GM15510 (cell line): Measurements from ENCODE around the gene AP2A2.

Source experiments
- POLR2A ChIP-seq: IDR thresholded peaks from 3 replicates; pipeline ENCODE4 v1.6.1; 2011; ENCODE audit warnings: borderline replicate concordance; ENCODE audit not compliant: insufficient read length; ENCODE audit errors: extremely low read depth

The AP2A2 gene

GRCh38 chr11:911031-911889 is 14.4 kb upstream of the AP2A2 start:
- peak; percentile 73 for TF ChIP-seq POLR2A

DNA sequence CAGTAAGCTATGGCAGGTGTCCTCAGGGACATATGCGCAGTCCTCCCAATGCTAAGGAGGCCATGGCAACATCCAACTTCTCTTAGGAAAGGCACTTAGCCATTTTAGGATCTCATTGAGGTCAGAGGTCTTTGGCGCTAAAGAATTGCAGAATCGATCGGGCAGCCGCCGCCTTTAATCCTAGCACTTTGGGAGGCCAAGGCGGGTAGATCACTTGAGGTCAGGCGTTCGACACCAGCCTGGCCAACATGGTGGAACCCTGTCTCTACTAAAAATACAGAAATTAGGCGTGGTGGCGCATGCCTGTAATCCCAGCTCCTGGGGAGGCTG is 13.8 kb upstream of the AP2A2 start:
- no peak for TF ChIP-seq POLR2A

DNA sequence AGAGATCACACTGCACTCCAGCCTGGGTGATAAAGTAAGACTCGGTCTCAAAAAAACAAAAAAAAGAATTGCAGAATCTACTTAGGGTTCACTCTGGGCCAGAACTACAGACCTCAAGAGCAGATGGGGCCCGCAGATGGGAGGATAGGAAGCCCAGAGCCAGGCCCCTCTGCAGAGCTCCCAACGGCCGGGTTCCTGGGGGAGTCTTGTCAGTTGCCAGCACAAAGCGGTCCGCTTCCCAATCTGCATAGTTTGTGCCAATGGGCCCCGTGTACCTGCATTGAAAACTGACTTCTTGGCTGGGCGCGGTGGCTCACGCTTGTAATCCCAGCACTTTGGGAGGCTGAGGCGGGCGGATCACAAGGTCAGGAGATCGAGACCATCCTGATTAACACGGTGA is 13.4 kb upstream of the AP2A2 start:
- TF ChIP-seq POLR2A = no peak

- TF ChIP-seq POLR2A = no peak
Measured at GRCh38 chr11:913043-913442, 12.6 kb upstream of the AP2A2 start.

DNA sequence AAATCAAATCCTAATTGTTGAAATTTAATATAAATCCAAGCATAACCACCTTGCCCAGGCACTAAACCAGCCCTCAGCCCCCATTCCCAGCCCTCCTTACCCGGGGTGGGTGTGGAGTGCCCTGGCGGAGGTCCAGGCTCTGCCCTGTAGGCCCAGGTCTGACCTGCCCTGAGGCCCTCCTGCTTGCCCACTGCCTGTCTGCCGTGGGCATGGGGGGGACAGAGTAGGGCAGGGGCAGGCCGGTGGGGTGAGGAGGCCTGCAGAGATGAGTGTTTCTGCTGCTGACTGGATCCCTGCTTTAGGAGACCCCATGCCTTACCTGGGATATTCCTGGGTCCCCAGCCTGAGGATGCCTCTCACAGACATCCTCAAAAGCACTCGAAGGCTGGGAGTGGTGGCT is 11.5 kb upstream of the AP2A2 start:
- no peak for TF ChIP-seq POLR2A

- no peak for TF ChIP-seq POLR2A
Measured at GRCh38 chr11:914747-915501, 10.7 kb upstream of the AP2A2 start.

GRCh38 chr11:917426-917825 is 8.2 kb upstream of the AP2A2 start:
- no peak for TF ChIP-seq POLR2A

- no peak for TF ChIP-seq POLR2A
Measured at GRCh38 chr11:921921-922678, 3.6 kb upstream of the AP2A2 start.

DNA sequence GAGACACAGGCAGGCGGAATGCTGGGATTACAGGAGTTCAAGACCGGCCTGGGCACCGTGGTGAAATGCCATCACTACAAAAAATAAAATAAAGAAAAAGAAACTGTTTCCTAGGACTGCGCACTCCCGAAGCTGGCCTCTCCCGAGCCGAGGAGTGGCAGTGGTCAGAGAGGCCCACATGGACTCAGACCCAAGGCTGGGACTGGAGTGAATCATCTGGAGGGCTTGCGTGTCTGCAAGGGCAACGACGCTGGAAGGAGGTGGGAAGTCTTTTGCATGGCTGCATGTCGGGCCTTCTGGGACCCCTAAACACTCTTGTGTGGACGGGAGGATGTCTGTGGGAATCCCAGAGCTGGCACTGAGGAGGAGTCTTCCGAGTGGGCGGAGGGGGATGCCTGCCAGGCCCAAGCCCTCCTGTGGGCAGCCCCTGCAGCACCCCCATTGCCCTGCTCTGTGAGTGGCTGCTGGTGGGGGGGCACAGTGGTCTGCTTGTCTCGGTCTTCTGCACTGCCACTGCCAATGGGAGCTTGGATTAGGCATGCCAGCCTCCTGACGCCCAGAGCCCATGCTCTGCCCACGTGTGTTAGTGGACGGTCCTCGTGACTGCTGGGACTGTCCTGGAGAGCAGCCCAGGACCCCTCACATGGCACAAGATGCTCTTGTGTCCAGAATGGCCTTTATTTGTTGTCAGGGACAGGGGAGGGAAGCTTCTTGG is 1.8 kb upstream of the AP2A2 start:
- no peak for TF ChIP-seq POLR2A

DNA sequence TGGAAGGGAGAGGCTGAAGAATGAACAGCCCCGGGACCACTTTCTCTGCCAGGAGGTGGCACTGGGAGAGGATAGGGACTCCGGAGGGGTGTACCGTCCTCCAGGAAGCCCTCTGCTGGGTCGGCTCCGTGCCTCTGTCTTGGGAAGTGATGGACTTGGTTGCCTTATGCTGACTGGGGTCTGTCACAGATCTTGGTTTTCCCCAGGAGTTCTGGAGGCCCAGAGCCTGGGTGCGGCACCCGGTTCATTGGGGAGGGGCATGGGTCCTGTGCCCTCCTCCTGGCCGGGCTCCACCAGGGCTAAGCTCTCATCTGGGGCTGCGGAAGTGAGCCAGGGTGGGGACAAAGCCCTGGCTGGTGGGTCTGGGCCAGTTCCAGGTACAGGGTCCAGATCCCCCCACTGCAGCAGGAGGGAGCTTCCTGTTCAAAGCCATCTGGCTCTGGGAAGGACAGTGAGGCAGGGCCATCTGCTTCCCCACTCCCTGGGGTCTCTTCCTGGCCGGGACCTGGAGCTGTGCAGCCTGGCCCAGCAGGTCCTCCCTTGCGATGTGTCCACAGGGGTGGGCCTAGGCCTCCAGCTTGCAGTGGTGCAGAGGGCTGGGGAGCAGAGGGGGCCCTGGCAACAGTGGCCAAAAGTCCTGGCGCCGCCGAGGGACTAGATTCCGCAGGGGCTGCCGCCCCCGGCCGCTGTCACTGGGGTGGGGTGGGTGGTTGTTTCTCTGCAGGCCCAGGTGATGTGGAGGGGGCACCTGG is 1.1 kb upstream of the AP2A2 start:
- TF ChIP-seq POLR2A = no peak

DNA sequence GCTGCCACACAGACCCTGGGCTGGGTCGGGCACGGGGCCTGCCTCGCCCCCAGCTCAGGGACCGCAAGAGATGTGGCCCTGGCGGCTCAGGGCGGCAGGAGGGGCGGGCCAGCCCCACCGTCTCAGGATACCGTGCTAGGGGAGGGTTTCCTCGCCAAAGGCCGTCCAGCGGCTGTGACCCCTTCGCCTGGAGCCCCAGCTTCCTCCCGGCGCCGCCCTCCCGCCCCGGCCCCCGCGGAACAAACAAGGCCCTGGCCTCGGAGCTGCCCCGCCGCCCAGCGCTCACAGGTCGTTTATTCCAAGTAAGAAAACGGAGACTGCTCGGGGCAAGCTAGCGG is 543 bp upstream of the AP2A2 start:
- TF ChIP-seq POLR2A = no peak

DNA sequence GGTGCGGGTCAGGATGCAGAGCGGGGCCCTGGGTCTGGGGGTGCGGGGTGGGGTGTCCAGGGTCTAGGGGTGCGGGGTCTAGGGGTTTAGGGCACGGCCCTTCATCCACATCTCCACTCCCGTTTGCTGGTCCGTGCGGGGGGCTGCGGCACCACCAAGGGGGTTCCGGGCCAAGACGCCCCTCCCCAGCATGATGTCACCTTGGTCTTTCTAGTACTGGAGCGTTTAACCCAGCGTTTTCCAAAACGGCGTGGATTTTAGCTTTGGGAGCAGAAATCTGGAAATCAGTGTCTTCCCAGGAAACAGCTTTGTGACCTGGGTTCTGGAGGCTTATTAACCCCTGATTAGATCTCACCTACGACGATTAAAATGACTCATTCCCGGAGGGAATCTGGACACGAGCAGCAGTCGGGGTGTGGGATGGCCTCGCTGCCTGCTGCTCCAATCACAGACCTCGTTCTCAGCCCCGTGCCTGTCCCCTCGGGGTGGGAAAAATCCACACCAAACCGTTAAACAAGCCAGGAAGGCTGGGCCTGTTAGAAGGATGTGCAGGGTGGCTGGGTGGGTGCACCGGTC is 759 bp downstream of the AP2A2 start:
- no peak for TF ChIP-seq POLR2A

- TF ChIP-seq POLR2A = no peak
Measured at GRCh38 chr11:927871-928270, 2.2 kb downstream of the AP2A2 start.

DNA sequence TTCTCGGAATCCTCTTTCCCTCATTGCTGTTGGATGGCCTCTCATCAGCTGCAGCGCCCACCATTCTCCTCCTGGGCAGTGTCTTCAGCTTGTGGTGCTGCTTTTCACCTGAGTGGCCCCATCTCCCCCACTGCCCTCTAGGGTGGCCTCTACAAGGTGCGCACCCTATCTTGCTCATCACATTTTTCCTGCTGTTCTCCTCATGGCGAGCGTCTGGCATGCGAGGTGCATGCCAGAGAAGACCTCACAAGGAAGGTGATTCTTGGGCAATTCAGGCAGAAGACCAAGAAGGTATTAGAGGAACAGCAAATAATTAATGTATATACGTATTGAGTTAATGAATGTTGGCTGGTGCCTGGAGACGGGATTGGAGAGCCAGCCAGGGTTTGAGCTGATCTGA is 3.1 kb downstream of the AP2A2 start:
- TF ChIP-seq POLR2A = no peak
